ENCODE data around the gene MMP14.

DNA sequence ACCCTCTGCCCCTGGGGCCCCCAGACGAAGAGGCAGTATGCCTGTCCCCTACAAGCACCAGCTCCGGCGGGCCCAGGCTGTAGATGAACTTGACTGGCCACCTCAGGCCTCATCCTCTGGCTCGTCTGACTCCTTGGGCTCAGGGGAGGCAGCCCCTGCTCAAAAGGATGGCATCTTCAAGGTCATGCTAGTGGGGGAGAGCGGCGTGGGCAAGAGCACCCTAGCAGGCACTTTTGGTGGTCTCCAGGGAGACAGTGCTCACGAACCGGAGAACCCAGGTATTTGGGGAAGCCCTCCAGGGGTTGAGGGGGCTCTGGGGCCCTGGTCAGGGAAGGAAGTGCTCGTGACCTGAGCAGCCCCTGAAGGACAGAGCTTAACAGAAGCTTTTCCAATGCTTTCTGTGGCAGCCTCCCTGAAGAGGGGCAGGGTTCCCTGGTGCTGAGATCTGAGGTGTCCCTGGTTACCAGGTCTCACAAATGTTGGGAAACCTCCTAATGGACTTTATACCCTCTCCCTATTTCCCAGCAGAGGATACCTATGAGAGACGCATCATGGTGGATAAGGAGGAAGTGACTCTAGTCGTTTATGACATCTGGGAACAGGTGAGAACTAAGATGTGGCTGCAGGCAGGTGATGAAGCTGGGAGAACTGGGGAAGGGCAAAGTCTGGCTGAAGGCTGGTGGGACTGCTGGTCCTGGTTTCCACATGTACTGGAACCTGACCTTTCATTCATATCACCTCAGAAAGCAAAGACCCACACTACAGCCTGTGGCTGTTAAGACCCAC lies 48.5 kb downstream of the MMP14 start:
- TF ChIP-seq SRF (IDR thresholded peaks at IDR 0.05; ENCODE audit: low read depth) (no peak), POLR2A (IDR thresholded peaks at IDR 0.05; ENCODE audit: borderline replicate concordance, extremely low read depth, insufficient read depth, insufficient read length) (no peak), ZFX (IDR thresholded peaks at IDR 0.05) (no peak), EZH2phosphoT487 (IDR thresholded peaks at IDR 0.05; ENCODE audit: borderline replicate concordance) (no peak), CEBPB (IDR thresholded peaks at IDR 0.05; ENCODE audit: low read depth) (no peak), YY1 (IDR thresholded peaks at IDR 0.05; ENCODE audit: extremely low read depth, insufficient replicate concordance, low read depth, low read length) (no peak), POLR2AphosphoS5 (IDR thresholded peaks at IDR 0.05; ENCODE audit: low read depth, low read length) (no peak), FOSL1 (IDR thresholded peaks at IDR 0.05; ENCODE audit: low read depth) (no peak), RAD21 (IDR thresholded peaks at IDR 0.05; ENCODE audit: low read depth) (no peak), EZH2 (IDR thresholded peaks at IDR 0.05) (no peak), ZNF274 (IDR thresholded peaks at IDR 0.05; ENCODE audit: low read depth, low read length) (no peak)
- TF ChIP-seq, protein P1, sequence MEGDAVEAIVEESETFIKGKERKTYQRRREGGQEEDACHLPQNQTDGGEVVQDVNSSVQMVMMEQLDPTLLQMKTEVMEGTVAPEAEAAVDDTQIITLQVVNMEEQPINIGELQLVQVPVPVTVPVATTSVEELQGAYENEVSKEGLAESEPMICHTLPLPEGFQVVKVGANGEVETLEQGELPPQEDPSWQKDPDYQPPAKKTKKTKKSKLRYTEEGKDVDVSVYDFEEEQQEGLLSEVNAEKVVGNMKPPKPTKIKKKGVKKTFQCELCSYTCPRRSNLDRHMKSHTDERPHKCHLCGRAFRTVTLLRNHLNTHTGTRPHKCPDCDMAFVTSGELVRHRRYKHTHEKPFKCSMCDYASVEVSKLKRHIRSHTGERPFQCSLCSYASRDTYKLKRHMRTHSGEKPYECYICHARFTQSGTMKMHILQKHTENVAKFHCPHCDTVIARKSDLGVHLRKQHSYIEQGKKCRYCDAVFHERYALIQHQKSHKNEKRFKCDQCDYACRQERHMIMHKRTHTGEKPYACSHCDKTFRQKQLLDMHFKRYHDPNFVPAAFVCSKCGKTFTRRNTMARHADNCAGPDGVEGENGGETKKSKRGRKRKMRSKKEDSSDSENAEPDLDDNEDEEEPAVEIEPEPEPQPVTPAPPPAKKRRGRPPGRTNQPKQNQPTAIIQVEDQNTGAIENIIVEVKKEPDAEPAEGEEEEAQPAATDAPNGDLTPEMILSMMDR (IDR thresholded peaks at IDR 0.05 in 2 of 3, conservative IDR thresholded peaks at IDR 0.05 in 1 of 3; ENCODE audit: borderline replicate concordance in 1 of 3, insufficient read depth in 1 of 3, low read depth in 2 of 3, low read length in 2 of 3) = no peak
- TF ChIP-seq, protein P2, sequence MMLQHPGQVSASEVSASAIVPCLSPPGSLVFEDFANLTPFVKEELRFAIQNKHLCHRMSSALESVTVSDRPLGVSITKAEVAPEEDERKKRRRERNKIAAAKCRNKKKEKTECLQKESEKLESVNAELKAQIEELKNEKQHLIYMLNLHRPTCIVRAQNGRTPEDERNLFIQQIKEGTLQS (IDR thresholded peaks at IDR 0.05) = no peak
- TF ChIP-seq, protein P3, sequence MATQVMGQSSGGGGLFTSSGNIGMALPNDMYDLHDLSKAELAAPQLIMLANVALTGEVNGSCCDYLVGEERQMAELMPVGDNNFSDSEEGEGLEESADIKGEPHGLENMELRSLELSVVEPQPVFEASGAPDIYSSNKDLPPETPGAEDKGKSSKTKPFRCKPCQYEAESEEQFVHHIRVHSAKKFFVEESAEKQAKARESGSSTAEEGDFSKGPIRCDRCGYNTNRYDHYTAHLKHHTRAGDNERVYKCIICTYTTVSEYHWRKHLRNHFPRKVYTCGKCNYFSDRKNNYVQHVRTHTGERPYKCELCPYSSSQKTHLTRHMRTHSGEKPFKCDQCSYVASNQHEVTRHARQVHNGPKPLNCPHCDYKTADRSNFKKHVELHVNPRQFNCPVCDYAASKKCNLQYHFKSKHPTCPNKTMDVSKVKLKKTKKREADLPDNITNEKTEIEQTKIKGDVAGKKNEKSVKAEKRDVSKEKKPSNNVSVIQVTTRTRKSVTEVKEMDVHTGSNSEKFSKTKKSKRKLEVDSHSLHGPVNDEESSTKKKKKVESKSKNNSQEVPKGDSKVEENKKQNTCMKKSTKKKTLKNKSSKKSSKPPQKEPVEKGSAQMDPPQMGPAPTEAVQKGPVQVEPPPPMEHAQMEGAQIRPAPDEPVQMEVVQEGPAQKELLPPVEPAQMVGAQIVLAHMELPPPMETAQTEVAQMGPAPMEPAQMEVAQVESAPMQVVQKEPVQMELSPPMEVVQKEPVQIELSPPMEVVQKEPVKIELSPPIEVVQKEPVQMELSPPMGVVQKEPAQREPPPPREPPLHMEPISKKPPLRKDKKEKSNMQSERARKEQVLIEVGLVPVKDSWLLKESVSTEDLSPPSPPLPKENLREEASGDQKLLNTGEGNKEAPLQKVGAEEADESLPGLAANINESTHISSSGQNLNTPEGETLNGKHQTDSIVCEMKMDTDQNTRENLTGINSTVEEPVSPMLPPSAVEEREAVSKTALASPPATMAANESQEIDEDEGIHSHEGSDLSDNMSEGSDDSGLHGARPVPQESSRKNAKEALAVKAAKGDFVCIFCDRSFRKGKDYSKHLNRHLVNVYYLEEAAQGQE (IDR thresholded peaks at IDR 0.05; ENCODE audit: low read depth) = no peak
